ENCODE results near the gene PPDPF. TPM values are rescaled to one million over a fixed set of nuclear protein-coding genes. Genes with fewer than 3 reads are reported as not detected.
A peak's percentile ranks its signal among the peaks of the same experiment; 100 is the strongest.

Gene PPDPF
- polyA plus RNA-seq, 4 donors = 159 to 425 (median 233) TPM

GRCh38 chr20:63536241-63536977 is 15.8 kb downstream of the PPDPF start:
- no peak for DNase-seq (ENCODE audit: low read depth in 4 of 4, low spot score in 3 of 4)

- DNase-seq (ENCODE audit: low read depth in 4 of 4, low spot score in 3 of 4) = no peak
These were observed 16.5 kb downstream of the PPDPF start, which contains the start of gene PTK6 for GRCh38 chr20:63536997-63537524. PTK6 (minus strand) TSS chr20:63537376; CDS start chr20:63537314, 62 bp downstream.

- peak; percentile 64 to 78 (median 68) for DNase-seq (ENCODE audit: low read depth in 4 of 4, low spot score in 3 of 4)
These were observed 17.1 kb downstream of the PPDPF start for GRCh38 chr20:63537525-63538203.

GRCh38 chr20:63538204-63539091 is 17.9 kb downstream of the PPDPF start:
- DNase-seq (ENCODE audit: low read depth in 4 of 4, low spot score in 3 of 4) = no peak

- DNase-seq (ENCODE audit: low read depth in 4 of 4, low spot score in 3 of 4) = no peak
These were observed 18.5 kb downstream of the PPDPF start for GRCh38 chr20:63539092-63539430.

- no peak for DNase-seq (ENCODE audit: low read depth in 4 of 4, low spot score in 3 of 4)
These were observed 19.1 kb downstream of the PPDPF start for GRCh38 chr20:63539441-63540370.

GRCh38 chr20:63540417-63541186 is 20.0 kb downstream of the PPDPF start:
- no peak for DNase-seq (ENCODE audit: low read depth in 4 of 4, low spot score in 3 of 4)

- no peak for DNase-seq (ENCODE audit: low read depth in 4 of 4, low spot score in 3 of 4)
These were observed 20.8 kb downstream of the PPDPF start for GRCh38 chr20:63541371-63541770.

- no peak for DNase-seq (ENCODE audit: low read depth in 4 of 4, low spot score in 3 of 4)
These were observed 21.5 kb downstream of the PPDPF start for GRCh38 chr20:63542031-63542559.

GRCh38 chr20:63542696-63543095 is 22.1 kb downstream of the PPDPF start:
- DNase-seq (ENCODE audit: low read depth in 4 of 4, low spot score in 3 of 4) = no peak

- DNase-seq (ENCODE audit: low read depth in 4 of 4, low spot score in 3 of 4) = no peak
These were observed 22.6 kb downstream of the PPDPF start for GRCh38 chr20:63543131-63543530.

GRCh38 chr20:63543733-63544132 is 23.2 kb downstream of the PPDPF start:
- no peak for DNase-seq (ENCODE audit: low read depth in 4 of 4, low spot score in 3 of 4)

GRCh38 chr20:63544241-63544957 is 23.8 kb downstream of the PPDPF start:
- DNase-seq (ENCODE audit: low read depth in 4 of 4, low spot score in 3 of 4) = no peak

- DNase-seq (ENCODE audit: low read depth in 4 of 4, low spot score in 3 of 4) = no peak
These were observed 24.5 kb downstream of the PPDPF start for GRCh38 chr20:63544958-63545516.

GRCh38 chr20:63545814-63546213 is 25.2 kb downstream of the PPDPF start:
- no peak for DNase-seq (ENCODE audit: low read depth in 4 of 4, low spot score in 3 of 4)

GRCh38 chr20:63546256-63546955 is 25.8 kb downstream of the PPDPF start:
- no peak for DNase-seq (ENCODE audit: low read depth in 4 of 4, low spot score in 3 of 4)
